ENCODE results near the gene ADCY6.

ADCY6 gene

GRCh38 chr12:48800971-48801370 lies 12.1 kb upstream of the ADCY6 start:
- TF ChIP-seq CTCF (conservative IDR thresholded peaks at IDR 0.05; ENCODE audit: low read depth), result no peak
- CTCF ChIA-PET, result interaction anchor here (0.5 to 0.7 kb wide), 4 partner anchors 10 to 187 kb away, joined by 3 to 5 read pairs (median 4); no protein-coding TSS in a partner anchor
- no peak for DNase-seq (ENCODE audit: low spot score)
- POLR2A ChIA-PET (ENCODE audit: low non-redundant PET), result no interaction called here
- H3K27ac ChIP-seq, result no peak overlapping the region

GRCh38 chr12:48800457-48800856 lies 11.6 kb upstream of the ADCY6 start:
- DNase-seq (ENCODE audit: low spot score), result no peak
- no peak overlapping the region for H3K27ac ChIP-seq
- ChIA-PET CTCF (interaction anchor here (0.7 kb wide), 1 partner anchor 175 kb away, joined by 4 read pairs; no protein-coding TSS in a partner anchor), POLR2A (ENCODE audit: low non-redundant PET) (no interaction called here)
- no peak for TF ChIP-seq CTCF (conservative IDR thresholded peaks at IDR 0.05; ENCODE audit: low read depth)

- CTCF ChIA-PET, result interaction anchor here (0.8 to 5.1 kb wide), 3 partner anchors 26 to 43 kb away, joined by 3 to 68 read pairs (median 5); no protein-coding TSS in a partner anchor
- no peak overlapping the region for H3K27ac ChIP-seq
- DNase-seq (ENCODE audit: low spot score), result no peak
- POLR2A ChIA-PET (ENCODE audit: low non-redundant PET), result no interaction called here
- TF ChIP-seq CTCF (conservative IDR thresholded peaks at IDR 0.05; ENCODE audit: low read depth), result no peak
Measured at GRCh38 chr12:48796976-48797375, 8.1 kb upstream of the ADCY6 start.

- POLR2A ChIA-PET (ENCODE audit: low non-redundant PET), result no interaction called here
- DNase-seq (ENCODE audit: low spot score), result peak; percentile 89
- peak overlapping the region; percentile 32; the same call in 1 of the 2 replicates for H3K27ac ChIP-seq
Measured at GRCh38 chr12:48795550-48796455, 6.9 kb upstream of the ADCY6 start.

GRCh38 chr12:48794870-48795269 lies 6.0 kb upstream of the ADCY6 start:
- ChIA-PET CTCF (interaction anchor here (0.5 to 5.1 kb wide), 11 partner anchors 16 to 184 kb away, joined by 3 to 68 read pairs (median 5); partner anchors contain the start of genes CACNB3 and WNT1), POLR2A (ENCODE audit: low non-redundant PET) (no interaction called here)
- peak; percentile 80 for DNase-seq (ENCODE audit: low spot score)
- no peak for TF ChIP-seq CTCF (conservative IDR thresholded peaks at IDR 0.05; ENCODE audit: low read depth)
- peak overlapping the region; percentile 58 for H3K27ac ChIP-seq

More at GRCh38 chr12:48795550-48796455, 6.9 kb upstream of the ADCY6 start:
- TF ChIP-seq CTCF (conservative IDR thresholded peaks at IDR 0.05; ENCODE audit: low read depth), result peak; percentile 91
- CTCF ChIA-PET, result interaction anchor here (0.6 to 5.1 kb wide), 12 partner anchors 17 to 486 kb away, joined by 3 to 68 read pairs (median 4); partner anchors contain the start of genes CACNB3 and WNT1

GRCh38 chr12:48793696-48794095 lies 4.8 kb upstream of the ADCY6 start:
- no peak overlapping the region for H3K27ac ChIP-seq
- CTCF ChIA-PET, result interaction anchor here (5.1 kb wide), 1 partner anchor 40 kb away, joined by 68 read pairs; no protein-coding TSS in a partner anchor
- POLR2A ChIA-PET (ENCODE audit: low non-redundant PET), result no interaction called here
- DNase-seq (ENCODE audit: low spot score), result no peak
- TF ChIP-seq CTCF (conservative IDR thresholded peaks at IDR 0.05; ENCODE audit: low read depth), result no peak

All from RWPE1 (cell line).